ENCODE data around the gene THAP4. TPM values are rescaled to one million over a fixed set of nuclear protein-coding genes. Genes with fewer than 3 reads are reported as not detected.

The THAP4 gene
- total RNA-seq, 1 donor = 43.4 TPM

DNA sequence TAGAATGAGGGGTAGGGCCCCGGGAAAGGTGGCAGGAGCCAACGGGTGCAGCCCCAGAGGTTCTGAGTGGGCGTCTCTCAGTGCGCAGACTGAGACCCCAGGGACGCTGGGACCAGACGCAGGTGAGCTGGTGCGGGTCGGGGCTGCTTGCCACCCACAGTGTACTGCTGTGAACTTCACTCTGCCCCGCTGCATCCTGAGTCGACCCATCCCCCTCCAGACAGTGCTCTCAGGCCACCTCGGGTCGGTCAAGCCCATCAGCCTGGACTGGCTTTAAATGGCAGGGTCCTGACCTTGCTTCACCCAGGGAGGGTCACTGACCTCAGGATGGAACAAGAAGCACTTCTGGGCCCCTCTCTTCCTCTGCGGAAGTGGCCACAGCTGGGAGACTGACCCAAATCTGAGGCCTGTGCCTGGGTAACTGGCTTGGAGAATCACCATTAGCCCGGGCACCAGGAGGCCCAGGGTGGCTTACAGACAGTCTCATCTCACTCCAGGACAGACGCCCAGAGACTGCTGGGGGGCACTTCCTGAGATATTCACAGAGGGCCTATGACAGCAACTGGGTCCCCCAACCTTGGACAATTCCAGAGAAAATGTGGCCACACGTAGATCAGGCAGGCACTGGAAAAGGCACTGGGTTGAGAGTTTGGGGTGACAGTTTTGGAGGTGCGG lies 102.1 kb downstream of the THAP4 start:
- Histone ChIP-seq H2AFZ (ENCODE audit: low read length) (no peak overlapping the region), H3K4me2 (ENCODE audit: insufficient read depth, low read length) (no peak overlapping the region), H3K4me1 (ENCODE audit: insufficient read depth, low read length) (no peaks in the 10 kb centered on the region), H3K9me3 (ENCODE audit: low read depth, low read length) (no peaks in the 10 kb centered on the region), H3K27me3 (ENCODE audit: insufficient read depth, low read length) (peaks cover 7% of the 10 kb centered on the region), H3K36me3 (ENCODE audit: insufficient read depth, low read length) (no peaks in the 10 kb centered on the region), H3K27ac (ENCODE audit: low read depth, low read length) (no peak overlapping the region), H3K4me3 (ENCODE audit: insufficient read depth, low read length) (no peak overlapping the region), H4K20me1 (ENCODE audit: insufficient read depth, low read length) (no peaks in the 10 kb centered on the region), H3K79me2 (ENCODE audit: insufficient read depth, low read length) (no peaks in the 10 kb centered on the region)
- peak; percentile 78 for DNase-seq (ENCODE audit: insufficient read length, low spot score, missing footprints)
- TF ChIP-seq, protein P1, sequence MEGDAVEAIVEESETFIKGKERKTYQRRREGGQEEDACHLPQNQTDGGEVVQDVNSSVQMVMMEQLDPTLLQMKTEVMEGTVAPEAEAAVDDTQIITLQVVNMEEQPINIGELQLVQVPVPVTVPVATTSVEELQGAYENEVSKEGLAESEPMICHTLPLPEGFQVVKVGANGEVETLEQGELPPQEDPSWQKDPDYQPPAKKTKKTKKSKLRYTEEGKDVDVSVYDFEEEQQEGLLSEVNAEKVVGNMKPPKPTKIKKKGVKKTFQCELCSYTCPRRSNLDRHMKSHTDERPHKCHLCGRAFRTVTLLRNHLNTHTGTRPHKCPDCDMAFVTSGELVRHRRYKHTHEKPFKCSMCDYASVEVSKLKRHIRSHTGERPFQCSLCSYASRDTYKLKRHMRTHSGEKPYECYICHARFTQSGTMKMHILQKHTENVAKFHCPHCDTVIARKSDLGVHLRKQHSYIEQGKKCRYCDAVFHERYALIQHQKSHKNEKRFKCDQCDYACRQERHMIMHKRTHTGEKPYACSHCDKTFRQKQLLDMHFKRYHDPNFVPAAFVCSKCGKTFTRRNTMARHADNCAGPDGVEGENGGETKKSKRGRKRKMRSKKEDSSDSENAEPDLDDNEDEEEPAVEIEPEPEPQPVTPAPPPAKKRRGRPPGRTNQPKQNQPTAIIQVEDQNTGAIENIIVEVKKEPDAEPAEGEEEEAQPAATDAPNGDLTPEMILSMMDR (IDR thresholded peaks at IDR 0.05; ENCODE audit: extremely low read depth, low read depth, low read length) = no peak

Small RNA genes within 50 kb of the gene (small RNA-seq; reads per million reads assigned to genes)
- 0.74 reads per million, percentile 8 among the genes with 10 or more reads in this experiment for gene RNA5SP122

Other genes with a start within 250 kb of the THAP4 start
- 189 and 227 TPM in 2 replicates for gene STK25, start 128.6 kb downstream of the THAP4 start, total RNA-seq
- 33.3 and 41.3 TPM in 2 replicates for gene BOK, start 78.4 kb downstream of the THAP4 start, total RNA-seq
- 42.7 and 48.0 TPM in 2 replicates for gene ATG4B, start 535 bp upstream of the THAP4 start, total RNA-seq
- 12.7 and 14.1 TPM in 2 replicates for gene DTYMK, start 49.7 kb upstream of the THAP4 start, total RNA-seq
- gene ING5, start 64.9 kb upstream of the THAP4 start, total RNA-seq = 16.6 and 18.6 TPM in 2 replicates
- 14.1 and 15.6 TPM in 2 replicates for gene D2HGDH, start 97.5 kb upstream of the THAP4 start, total RNA-seq
- gene GAL3ST2, start 139.7 kb upstream of the THAP4 start, total RNA-seq = 0.29 and 0.36 TPM in 2 replicates
- gene NEU4, start 172.0 kb upstream of the THAP4 start, total RNA-seq = not detected in 2 replicates
- not detected in 2 replicates for gene PDCD1, start 221.7 kb upstream of the THAP4 start, total RNA-seq
- not detected in 2 replicates for gene RTP5, start 232.6 kb upstream of the THAP4 start, total RNA-seq

All from osteoblast (primary cell).